HG03280 (cell line): ENCODE data around the gene ATP5PD.

Experiments
- ATAC-seq: cut with Tn5 transposase; IDR thresholded peaks from one replicate; pipeline ENCODE4 v1.9.1; 2021; ENCODE audit warnings: mild to moderate bottlenecking, moderate library complexity; ENCODE audit not compliant: unreplicated experiment

The ATP5PD gene

GRCh38 chr17:75001915-75002843 lies 44.6 kb downstream of the ATP5PD start:
- no peak for ATAC-seq

- no peak for ATAC-seq
These were observed 47.2 kb downstream of the ATP5PD start for GRCh38 chr17:74999523-74999922.

GRCh38 chr17:74998783-74999182 lies 48.0 kb downstream of the ATP5PD start:
- no peak for ATAC-seq

GRCh38 chr17:74995847-74996246 lies 50.9 kb downstream of the ATP5PD start:
- ATAC-seq = no peak

- ATAC-seq = no peak
These were observed 52.3 kb downstream of the ATP5PD start for GRCh38 chr17:74994440-74994839.

- no peak for ATAC-seq
These were observed 54.5 kb downstream of the ATP5PD start for GRCh38 chr17:74992223-74992622.

- ATAC-seq = no peak
These were observed 56.1 kb downstream of the ATP5PD start for GRCh38 chr17:74990581-74991105.
